ENCODE measurements around the gene SLC38A1. TPM values are rescaled to one million over a fixed set of nuclear protein-coding genes. Genes with fewer than 3 reads are reported as not detected.
"Not testable (repeated sequence)": the region's sequence is repeated elsewhere in the genome, so short reads cannot be mapped to it uniquely, and the experiment has no call there.

Gene SLC38A1
- total and polyA plus RNA-seq, 4 donors: 4.2 to 66.2 (median 17.7) TPM

DNA sequence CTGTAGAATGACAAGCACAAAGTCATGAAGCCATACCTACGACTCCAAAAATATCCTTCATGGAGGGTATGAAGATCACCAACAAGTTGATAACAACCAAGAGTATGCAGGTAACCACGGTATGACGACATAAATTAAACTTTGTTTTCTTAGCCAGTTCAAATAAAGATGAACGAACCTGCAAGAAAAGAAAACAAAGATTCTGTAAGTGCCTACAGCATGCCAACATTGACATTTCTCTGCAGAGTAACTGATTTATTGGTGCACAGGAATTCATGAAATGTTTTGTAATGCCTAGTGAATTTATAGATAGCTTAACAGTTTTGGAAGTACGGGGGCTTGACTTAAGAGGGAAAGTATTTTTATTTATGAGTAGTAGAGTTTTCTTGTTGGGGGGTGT is 71.0 kb downstream of the SLC38A1 start:
- ATAC-seq (ENCODE audit: low FRiP score): no peak
- no peaks in the 10 kb centered on the region for H3K4me1 ChIP-seq (ENCODE audit: control insufficient read depth in 1 of 2, insufficient read depth in 2 of 2, low read length in 2 of 2)
- peaks cover 0 to 12% of the 10 kb centered on the region in 2 donors for H3K36me3 ChIP-seq (ENCODE audit: control insufficient read depth in 1 of 2, insufficient read depth in 2 of 2, low read length in 1 of 2)
- H3K27ac ChIP-seq (ENCODE audit: low read depth in 1 of 2, low read length in 2 of 2): no peak overlapping the region
- H3K9me3 ChIP-seq (ENCODE audit: control insufficient read depth, low read length): no peaks in the 10 kb centered on the region
- H3K27me3 ChIP-seq (ENCODE audit: control insufficient read depth in 1 of 2, insufficient read depth in 2 of 2, low read length in 1 of 2): no peaks in the 10 kb centered on the region
- intact Hi-C loops (cut with DNase I): no loop called here
- 48 to 61% methylated on average over 5 of the region's 5 CpGs for WGBS, 2 donors
- DNase-seq: no peak
- H3K4me3 ChIP-seq (ENCODE audit: low read length in 2 of 2): no peak overlapping the region

DNA sequence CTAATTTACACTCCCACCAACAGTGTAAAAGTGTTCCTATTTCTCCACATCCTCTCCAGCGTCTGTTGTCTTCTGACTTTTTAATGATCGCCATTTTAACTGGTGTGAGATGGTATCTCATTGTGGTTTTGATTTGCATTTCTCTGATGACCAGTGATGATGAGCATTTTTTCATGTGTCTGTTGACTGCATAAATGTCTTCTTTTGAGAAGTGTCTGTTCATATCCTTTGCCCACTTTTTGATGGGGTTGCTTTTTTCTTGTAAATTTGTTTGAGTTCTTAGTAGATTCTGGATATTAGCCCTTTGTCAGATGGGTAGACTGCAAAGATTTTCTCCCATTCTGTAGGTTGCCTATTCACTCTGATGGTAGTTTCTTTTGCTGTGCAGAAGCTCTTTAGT is 78.3 kb downstream of the SLC38A1 start:
- intact Hi-C loops (cut with DNase I); H3K4me1 ChIP-seq (ENCODE audit: control insufficient read depth in 1 of 2, insufficient read depth in 2 of 2, low read length in 2 of 2); DNase-seq; H3K9me3 ChIP-seq (ENCODE audit: control insufficient read depth, low read length); H3K4me3 ChIP-seq (ENCODE audit: low read length in 2 of 2); H3K27ac ChIP-seq (ENCODE audit: low read depth in 1 of 2, low read length in 2 of 2); ATAC-seq (ENCODE audit: low FRiP score); H3K36me3 ChIP-seq (ENCODE audit: control insufficient read depth in 1 of 2, insufficient read depth in 2 of 2, low read length in 1 of 2); H3K27me3 ChIP-seq (ENCODE audit: control insufficient read depth in 1 of 2, insufficient read depth in 2 of 2, low read length in 1 of 2): not testable (repeated sequence)
- WGBS, 2 donors: 97 to 100% methylated on average over 2 of the region's 2 CpGs

DNA sequence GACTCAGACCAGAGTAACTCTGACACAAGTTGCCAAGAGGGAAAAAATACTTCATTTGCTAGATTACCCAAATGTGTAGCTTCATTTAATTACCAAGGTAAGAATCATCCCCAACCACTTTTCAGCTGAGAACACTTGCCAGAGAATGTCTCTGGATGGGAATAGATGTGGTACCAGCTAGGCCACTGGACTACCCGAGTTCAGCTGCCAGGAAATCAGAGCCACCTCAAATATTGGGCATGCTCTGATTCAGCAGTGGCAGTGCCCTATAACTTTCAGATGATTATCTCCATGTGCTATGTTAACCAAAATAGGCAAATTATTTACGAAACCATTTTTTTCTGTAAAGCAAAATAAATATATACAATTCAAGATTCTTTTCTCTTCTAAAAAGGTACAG is 80.7 kb downstream of the SLC38A1 start:
- ATAC-seq (ENCODE audit: low FRiP score) (no peak), DNase-seq (no peak)
- Histone ChIP-seq H3K27me3 (ENCODE audit: control insufficient read depth in 1 of 2, insufficient read depth in 2 of 2, low read length in 1 of 2) (no peaks in the 10 kb centered on the region), H3K4me1 (ENCODE audit: control insufficient read depth in 1 of 2, insufficient read depth in 2 of 2, low read length in 2 of 2) (peaks cover 0 to 1% of the 10 kb centered on the region in 2 donors), H3K36me3 (ENCODE audit: control insufficient read depth in 1 of 2, insufficient read depth in 2 of 2, low read length in 1 of 2) (no peaks in the 10 kb centered on the region), H3K27ac (ENCODE audit: low read depth in 1 of 2, low read length in 2 of 2) (no peak overlapping the region), H3K9me3 (ENCODE audit: control insufficient read depth, low read length) (no peaks in the 10 kb centered on the region), H3K4me3 (ENCODE audit: low read length in 2 of 2) (no peak overlapping the region)
- intact Hi-C loops (cut with DNase I): no loop called here
- 77 to 78% methylated on average over 2 of the region's 2 CpGs for WGBS, 2 donors

GRCh38 chr12:46187023-46187422 is 81.8 kb downstream of the SLC38A1 start:
- DNase-seq: no peak
- no peaks in the 10 kb centered on the region for H3K27me3 ChIP-seq (ENCODE audit: control insufficient read depth in 1 of 2, insufficient read depth in 2 of 2, low read length in 1 of 2)

GRCh38 chr12:46186088-46186487 is 82.8 kb downstream of the SLC38A1 start:
- ATAC-seq (ENCODE audit: low FRiP score) (no peak), DNase-seq (no peak)
- Histone ChIP-seq H3K9me3 (ENCODE audit: control insufficient read depth, low read length) (no peaks in the 10 kb centered on the region), H3K27me3 (ENCODE audit: control insufficient read depth in 1 of 2, insufficient read depth in 2 of 2, low read length in 1 of 2) (no peaks in the 10 kb centered on the region), H3K27ac (ENCODE audit: low read depth in 1 of 2, low read length in 2 of 2) (no peak overlapping the region), H3K4me3 (ENCODE audit: low read length in 2 of 2) (no peak overlapping the region), H3K4me1 (ENCODE audit: control insufficient read depth in 1 of 2, insufficient read depth in 2 of 2, low read length in 2 of 2) (peaks cover 0 to 1% of the 10 kb centered on the region in 2 donors), H3K36me3 (ENCODE audit: control insufficient read depth in 1 of 2, insufficient read depth in 2 of 2, low read length in 1 of 2) (peaks cover 0 to 2% of the 10 kb centered on the region in 2 donors)
- 88 to 89% methylated on average over 3 of the region's 3 CpGs for WGBS, 2 donors
- intact Hi-C loops (cut with DNase I): no loop called here

More at GRCh38 chr12:46187023-46187422, 81.8 kb downstream of the SLC38A1 start:
- Histone ChIP-seq H3K4me1 (ENCODE audit: control insufficient read depth in 1 of 2, insufficient read depth in 2 of 2, low read length in 2 of 2) (peaks cover 0 to 1% of the 10 kb centered on the region in 2 donors), H3K4me3 (ENCODE audit: low read length in 2 of 2) (no peak overlapping the region), H3K36me3 (ENCODE audit: control insufficient read depth in 1 of 2, insufficient read depth in 2 of 2, low read length in 1 of 2) (peaks cover 0 to 2% of the 10 kb centered on the region in 2 donors), H3K9me3 (ENCODE audit: control insufficient read depth, low read length) (no peaks in the 10 kb centered on the region), H3K27ac (ENCODE audit: low read depth in 1 of 2, low read length in 2 of 2) (no peak overlapping the region)
- WGBS, 2 donors: 29 to 36% methylated on average over 3 of the region's 3 CpGs
- no peak for ATAC-seq (ENCODE audit: low FRiP score)
- intact Hi-C loops (cut with DNase I): no loop called here

DNA sequence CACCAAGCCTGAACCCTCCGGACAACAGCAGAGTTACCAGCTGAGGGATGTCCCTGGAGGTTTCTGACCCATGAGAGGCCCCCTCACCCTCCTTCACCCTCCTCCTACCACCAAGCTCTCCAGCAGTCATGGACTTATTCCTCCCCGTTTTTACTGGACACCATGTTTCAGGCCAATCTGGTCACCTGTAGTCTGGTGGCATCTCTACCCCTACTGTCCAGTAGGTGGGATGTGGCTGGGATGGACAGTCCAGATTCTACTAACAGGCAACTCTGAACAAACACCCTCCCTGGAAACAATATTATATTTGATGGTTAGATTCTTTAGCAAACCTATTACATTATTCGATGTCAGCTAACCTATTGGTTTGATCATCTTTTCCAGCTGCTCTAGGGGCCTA is 83.2 kb downstream of the SLC38A1 start:
- intact Hi-C loops (cut with DNase I): no loop called here
- 94 to 96% methylated on average over 3 of the region's 3 CpGs for WGBS, 2 donors
- H3K4me3 ChIP-seq (ENCODE audit: low read length in 2 of 2): no peak overlapping the region

GRCh38 chr12:46184798-46185595 is 83.8 kb downstream of the SLC38A1 start:
- peaks cover 0 to 2% of the 10 kb centered on the region in 2 donors for H3K36me3 ChIP-seq (ENCODE audit: control insufficient read depth in 1 of 2, insufficient read depth in 2 of 2, low read length in 1 of 2)
- H3K9me3 ChIP-seq (ENCODE audit: control insufficient read depth, low read length): no peaks in the 10 kb centered on the region
- DNase-seq (no peak), ATAC-seq (ENCODE audit: low FRiP score) (no peak)
- 90 to 93% methylated on average over 13 of the region's 13 CpGs for WGBS, 2 donors
- H3K4me3 ChIP-seq (ENCODE audit: low read length in 2 of 2): no peak overlapping the region
- no peak overlapping the region for H3K27ac ChIP-seq (ENCODE audit: low read depth in 1 of 2, low read length in 2 of 2)
- peaks cover 0 to 1% of the 10 kb centered on the region in 2 donors for H3K4me1 ChIP-seq (ENCODE audit: control insufficient read depth in 1 of 2, insufficient read depth in 2 of 2, low read length in 2 of 2)
- no peaks in the 10 kb centered on the region for H3K27me3 ChIP-seq (ENCODE audit: control insufficient read depth in 1 of 2, insufficient read depth in 2 of 2, low read length in 1 of 2)
- intact Hi-C loops (cut with DNase I): no loop called here

More for the DNA sequence above, 83.2 kb downstream of the SLC38A1 start:
- H3K4me1 ChIP-seq (ENCODE audit: control insufficient read depth in 1 of 2, insufficient read depth in 2 of 2, low read length in 2 of 2): peaks cover 0 to 1% of the 10 kb centered on the region in 2 donors
- ATAC-seq (ENCODE audit: low FRiP score) (no peak), DNase-seq (no peak)
- no peaks in the 10 kb centered on the region for H3K9me3 ChIP-seq (ENCODE audit: control insufficient read depth, low read length)
- peaks cover 0 to 2% of the 10 kb centered on the region in 2 donors for H3K36me3 ChIP-seq (ENCODE audit: control insufficient read depth in 1 of 2, insufficient read depth in 2 of 2, low read length in 1 of 2)
- H3K27ac ChIP-seq (ENCODE audit: low read depth in 1 of 2, low read length in 2 of 2): no peak overlapping the region
- no peaks in the 10 kb centered on the region for H3K27me3 ChIP-seq (ENCODE audit: control insufficient read depth in 1 of 2, insufficient read depth in 2 of 2, low read length in 1 of 2)

- Histone ChIP-seq H3K4me3 (ENCODE audit: low read length in 2 of 2) (no peak overlapping the region), H3K9me3 (ENCODE audit: control insufficient read depth, low read length) (peaks cover 1% of the 10 kb centered on the region), H3K36me3 (ENCODE audit: control insufficient read depth in 1 of 2, insufficient read depth in 2 of 2, low read length in 1 of 2) (peaks cover 0 to 2% of the 10 kb centered on the region in 2 donors), H3K27ac (ENCODE audit: low read depth in 1 of 2, low read length in 2 of 2) (no peak overlapping the region), H3K27me3 (ENCODE audit: control insufficient read depth in 1 of 2, insufficient read depth in 2 of 2, low read length in 1 of 2) (no peaks in the 10 kb centered on the region), H3K4me1 (ENCODE audit: control insufficient read depth in 1 of 2, insufficient read depth in 2 of 2, low read length in 2 of 2) (peaks cover 0 to 1% of the 10 kb centered on the region in 2 donors)
- ATAC-seq (ENCODE audit: low FRiP score): no peak
- intact Hi-C loops (cut with DNase I): no loop called here
- no peak for DNase-seq
- WGBS, 2 donors: 68 to 69% methylated on average over 2 of the region's 2 CpGs
Measured at GRCh38 chr12:46183112-46183511, 85.7 kb downstream of the SLC38A1 start.

GRCh38 chr12:46181465-46181864 is 87.4 kb downstream of the SLC38A1 start:
- H3K4me1 ChIP-seq (ENCODE audit: control insufficient read depth in 1 of 2, insufficient read depth in 2 of 2, low read length in 2 of 2): no peaks in the 10 kb centered on the region
- peaks cover 0 to 2% of the 10 kb centered on the region in 2 donors for H3K36me3 ChIP-seq (ENCODE audit: control insufficient read depth in 1 of 2, insufficient read depth in 2 of 2, low read length in 1 of 2)
- WGBS, 2 donors: 73 to 95% methylated on average over 1 of the region's 1 CpG
- H3K9me3 ChIP-seq (ENCODE audit: control insufficient read depth, low read length): peaks cover 1% of the 10 kb centered on the region
- ATAC-seq (ENCODE audit: low FRiP score) (no peak), DNase-seq (no peak)
- H3K27me3 ChIP-seq (ENCODE audit: control insufficient read depth in 1 of 2, insufficient read depth in 2 of 2, low read length in 1 of 2): no peaks in the 10 kb centered on the region
- intact Hi-C loops (cut with DNase I): no loop called here
- no peak overlapping the region for H3K4me3 ChIP-seq (ENCODE audit: low read length in 2 of 2)
- H3K27ac ChIP-seq (ENCODE audit: low read depth in 1 of 2, low read length in 2 of 2): no peak overlapping the region
